IMR-90 (cell line): ENCODE measurements around the gene ASPRV1. TPM values are rescaled to one million over a fixed set of nuclear protein-coding genes. Genes with fewer than 3 reads are reported as not detected.

Source experiments
- ATAC-seq: fragments of 200-7000 bp; cut with Tn5 transposase; 2 replicates; pipeline ENCODE4 v1.9.1; 2020; ENCODE audit warnings: low read depth, mild to moderate bottlenecking, moderate library complexity
- BruUV-seq: library from RNA; stranded (reverse); fragments of 400-500 nt; replicated peaks from 2 replicates; lab custom pipeline; 2021; lab: Mats Ljungman, UMichigan
- CTCF ChIA-PET: fragments of 300-600 bp; formaldehyde crosslinking; extraction: SDS; loops from one replicate; lab custom pipeline; 2021; ENCODE audit warnings: antibody characterized with exemption; lab: Yijun Ruan, JAX
- POLR2A ChIA-PET: fragments of 300-600 bp; sonication (Branson Sonifier 250); formaldehyde crosslinking; loops from one replicate; lab custom pipeline; 2022; ENCODE audit warnings: antibody characterized with exemption; ENCODE audit not compliant: unreplicated experiment; lab: Charles Lee
- DNase-seq: peaks from one replicate; pipeline ENCODE4 v3.0.0; 2013
- H2AFZ ChIP-seq: replicated peaks from 2 replicates; pipeline ENCODE3; 2013; ENCODE audit warnings: low read length, mild to moderate bottlenecking; ENCODE audit not compliant: poor library complexity
- H2AK5ac ChIP-seq: 2 replicates; pipeline ENCODE4 v1.6.1; 2013; ENCODE audit warnings: low read depth, low read length, inconsistent platforms
- H2AK9ac ChIP-seq: replicated peaks from 2 replicates; pipeline ENCODE3; 2013; ENCODE audit warnings: mild to moderate bottlenecking, low read depth, low read length, moderate library complexity; ENCODE audit not compliant: poor library complexity
- H2BK120ac ChIP-seq: 2 replicates; pipeline ENCODE4 v1.6.1; 2013; ENCODE audit warnings: low read depth, low read length, inconsistent platforms
- H2BK15ac ChIP-seq: 3 replicates; pipeline ENCODE4 v1.6.1; 2013; ENCODE audit warnings: low read depth, low read length, inconsistent platforms
- H2BK20ac ChIP-seq: 2 replicates; pipeline ENCODE4 v1.6.1; 2013; ENCODE audit warnings: low read depth, mild to moderate bottlenecking, inconsistent platforms, low read length, moderate library complexity
- H2BK5ac ChIP-seq: 2 replicates; pipeline ENCODE4 v1.6.1; 2013; ENCODE audit warnings: mild to moderate bottlenecking, low read depth, low read length, inconsistent platforms; ENCODE audit not compliant: poor library complexity, severe bottlenecking
- H3K14ac ChIP-seq: replicated peaks from 2 replicates; pipeline ENCODE4 v1.6.1; 2013; ENCODE audit warnings: low read depth, low read length, inconsistent platforms
- H3K18ac ChIP-seq: 2 replicates; pipeline ENCODE4 v1.6.1; 2013; ENCODE audit warnings: low read depth, low read length, control low read depth
- H3K23ac ChIP-seq: 2 replicates; pipeline ENCODE4 v1.6.1; 2013; ENCODE audit warnings: low read depth, low read length, inconsistent platforms
- H3K27ac ChIP-seq: 2 replicates; pipeline ENCODE4 v1.5.1; 2013; ENCODE audit warnings: mild to moderate bottlenecking, control low read depth, low read length; ENCODE audit not compliant: insufficient read depth
- H3K27me3 ChIP-seq: 2 replicates; pipeline ENCODE4 v1.6.1; 2013; ENCODE audit warnings: low read length; ENCODE audit not compliant: control insufficient read depth, insufficient read depth
- H3K36me3 ChIP-seq: 2 replicates; pipeline ENCODE4 v1.6.1; 2013; ENCODE audit warnings: low read length, mixed read lengths; ENCODE audit not compliant: control insufficient read depth, insufficient read depth
- H3K4ac ChIP-seq: 2 replicates; pipeline ENCODE4 v1.6.1; 2013; ENCODE audit warnings: low read depth, low read length, inconsistent platforms
- H3K4me1 ChIP-seq: 2 replicates; pipeline ENCODE4 v1.6.1; 2013; ENCODE audit warnings: low read length, mixed read lengths; ENCODE audit not compliant: control insufficient read depth, insufficient read depth
- H3K4me2 ChIP-seq: 2 replicates; pipeline ENCODE4 v1.6.1; 2013; ENCODE audit warnings: low read depth, mild to moderate bottlenecking, control low read depth, low read length, moderate library complexity
- H3K4me3 ChIP-seq: 2 replicates; pipeline ENCODE4 v1.5.1; 2013; ENCODE audit warnings: low read depth, mild to moderate bottlenecking, control low read depth, low read length, moderate library complexity; ENCODE audit not compliant: insufficient read depth
- H3K56ac ChIP-seq: 2 replicates; pipeline ENCODE4 v1.6.1; 2013; ENCODE audit warnings: low read length, inconsistent platforms; ENCODE audit not compliant: insufficient read depth; ENCODE audit errors: extremely low read depth
- H3K79me1 ChIP-seq, 2 experiments: 2 replicates each; pipeline ENCODE4 v1.6.1; 2013; ENCODE audit warnings: low read length in 2 of 2, inconsistent platforms in 1 of 2, low read depth in 1 of 2
- H3K9ac ChIP-seq: 2 replicates; pipeline ENCODE4 v1.6.1; 2013; ENCODE audit warnings: low read depth, low read length, control low read depth
- H3K9me1 ChIP-seq: 2 replicates; pipeline ENCODE4 v1.6.1; 2013; ENCODE audit warnings: low read length, inconsistent platforms; ENCODE audit not compliant: insufficient read depth
- H3K9me3 ChIP-seq: 2 replicates; pipeline ENCODE4 v1.6.1; 2013; ENCODE audit warnings: low read length; ENCODE audit not compliant: control insufficient read depth, insufficient read depth
- H4K20me1 ChIP-seq: 2 replicates; pipeline ENCODE4 v1.6.1; 2013; ENCODE audit warnings: low read length, inconsistent platforms; ENCODE audit not compliant: insufficient read depth
- H4K5ac ChIP-seq: 2 replicates; pipeline ENCODE4 v1.6.1; 2013; ENCODE audit warnings: mild to moderate bottlenecking, low read depth, low read length, control low read depth
- H4K8ac ChIP-seq, 2 experiments: 2 replicates each; pipeline ENCODE4 v1.6.1; 2013; ENCODE audit warnings: low read depth in 2 of 2, low read length in 2 of 2, control low read depth in 1 of 2, inconsistent platforms in 1 of 2
- H4K91ac ChIP-seq: 2 replicates; pipeline ENCODE4 v1.6.1; 2013; ENCODE audit warnings: low read depth, low read length, inconsistent platforms; ENCODE audit not compliant: insufficient read depth
- BHLHE40 ChIP-seq: fragments of 150-350 bp; IDR thresholded peaks from 2 replicates; pipeline ENCODE4 v1.6.1; 2016; ENCODE audit warnings: mild to moderate bottlenecking, low read depth, low read length
- CEBPB ChIP-seq: IDR thresholded peaks from 2 replicates; pipeline ENCODE4 v1.6.1; 2012; ENCODE audit warnings: low read depth, low read length, improper control_type of control experiment
- FOS ChIP-seq: fragments of 150-350 bp; IDR thresholded peaks from 2 replicates; pipeline ENCODE4 v1.6.1; 2016; ENCODE audit warnings: low read depth, low read length
- MAFK ChIP-seq: IDR thresholded peaks from 2 replicates; pipeline ENCODE4 v1.6.1; 2012; ENCODE audit warnings: low read depth, low read length, improper control_type of control experiment
- RCOR1 ChIP-seq: IDR thresholded peaks from 2 replicates; pipeline ENCODE4 v1.6.1; 2012; ENCODE audit warnings: mild to moderate bottlenecking, low read length, improper control_type of control experiment; ENCODE audit not compliant: insufficient replicate concordance
- USF2 ChIP-seq: fragments of 150-350 bp; IDR thresholded peaks from 2 replicates; pipeline ENCODE4 v1.6.1; 2017; ENCODE audit warnings: mild to moderate bottlenecking, antibody characterized with exemption, low read length, low read depth
- WGBS, 2 experiments: methylation state at CpG; one replicate each; pipeline versions ENCODE4 v1.1.5 to v1.1.7; 2013; ENCODE audit warnings: missing lambda C conversion rate in 2 of 2; ENCODE audit not compliant: insufficient read length in 1 of 2; ENCODE audit errors: extremely low coverage in 2 of 2; 5-methylcytosine and 5-hydroxymethylcytosine counted together
- dilution Hi-C: fragments of 300-500 bp; cut with HindIII; formaldehyde crosslinking; loops from one replicate; pipeline ENCODE4 v1.14.3; 2018; ENCODE audit warnings: low sequenced_read_pairs; ENCODE audit not compliant: unreplicated experiment
- in situ Hi-C: fragments of 300-500 bp; cut with MboI; formaldehyde crosslinking; loops from 3 replicates; pipeline ENCODE4 v1.14.3; 2019; ENCODE audit warnings: low sequenced_read_pairs, inconsistent platforms, mixed read lengths
- intact Hi-C: fragments of 100-400 bp; cut with micrococcal nuclease; formaldehyde crosslinking; loops from 2 replicates; pipeline ENCODE4 v1.10.0; 2022
- polyA plus RNA-seq, 3 experiments: library from polyadenylated mRNA; depleted of rRNA; stranded (reverse); fragments of >200 nt; gene quantifications; 2 replicates each; pipeline ENCODE4 v1.2.3, GENCODE V29; 2012; ENCODE audit warnings: low replicate concordance in 1 of 3
- total RNA-seq: library from RNA; depleted of rRNA; stranded (reverse); fragments of >200 nt; gene quantifications from 2 replicates; pipeline ENCODE4 v1.2.3, GENCODE V29; 2012

The ASPRV1 gene
- total and polyA plus RNA-seq, 2 of the 4 experiments (the other 2 are of a cell fraction), result 0.14 to 0.18 TPM

DNA sequence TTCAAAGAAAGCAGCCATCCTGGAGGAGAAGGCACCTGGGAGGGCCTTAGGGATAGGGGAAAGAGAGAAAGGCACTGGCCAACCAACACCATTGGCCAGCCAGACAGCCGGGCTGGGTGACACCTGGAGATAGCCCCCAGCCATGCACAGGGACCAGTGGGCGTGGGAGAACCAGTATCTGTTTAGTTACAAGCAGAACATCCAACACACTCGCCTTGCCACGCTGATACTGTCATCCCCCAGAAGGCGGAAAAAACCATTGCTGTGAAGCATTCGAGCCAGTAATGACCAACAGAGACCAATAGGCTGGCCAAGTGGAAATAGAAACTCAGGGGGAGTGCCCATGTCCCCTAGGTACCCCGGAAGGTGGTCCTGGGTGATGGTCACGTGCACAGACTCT lies 15.5 kb downstream of the ASPRV1 start:
- no peak overlapping the region for H3K4me2 ChIP-seq
- H2BK5ac ChIP-seq, result peak overlapping the region; percentile 5
- no TSS peak for BruUV-seq
- intact Hi-C loops (no loop called here), dilution Hi-C loops (no loop called here), in situ Hi-C loops (no loop called here)
- no peaks in the 10 kb centered on the region for H3K79me1 ChIP-seq
- ATAC-seq (no peak), DNase-seq (no peak)
- peaks cover 8% of the 10 kb centered on the region for H3K4me1 ChIP-seq
- H3K27ac ChIP-seq, result no peak overlapping the region; the same call in 1 of the 2 replicates
- 88% methylated on average over 2 of the region's 8 CpGs; no CpG with 5 or more reads in 1 of the 2 experiments for WGBS, 2 experiments
- H2AK9ac ChIP-seq, result peak overlapping the region; percentile 75
- peak overlapping the region; percentile 64 for H3K14ac ChIP-seq
- peaks cover 20% of the 10 kb centered on the region for H3K9me1 ChIP-seq
- H4K20me1 ChIP-seq, result no peaks in the 10 kb centered on the region
- CTCF ChIA-PET, result interaction anchor here (1.0 to 1.2 kb wide), 2 partner anchors 9 to 221 kb away, joined by 3 read pairs; no protein-coding TSS in a partner anchor
- POLR2A ChIA-PET, result no interaction called here
- 0 out of 2 replicates have a peak overlapping the region, but pooled peaks have one; percentile 34 for H3K23ac ChIP-seq
- no peak overlapping the region for H3K18ac ChIP-seq
- H4K5ac ChIP-seq, result no peak overlapping the region
- no peaks in the 10 kb centered on the region for H3K9me3 ChIP-seq
- no peak overlapping the region for H3K56ac ChIP-seq
- no peak overlapping the region for H3K4me3 ChIP-seq
- H2BK120ac ChIP-seq, result peak overlapping the region; percentile 71
- H3K9ac ChIP-seq, result no peak overlapping the region
- no peak for TF ChIP-seq USF2
- no peak for TF ChIP-seq BHLHE40
- no peak for TF ChIP-seq MAFK
- TF ChIP-seq FOS, result no peak
- TF ChIP-seq RCOR1, result no peak
- no peak for TF ChIP-seq CEBPB
- H2AK5ac ChIP-seq, result peak overlapping the region; percentile 93
- H2AFZ ChIP-seq, result peak overlapping the region; percentile 64
- peak overlapping the region; percentile 70 for H2BK15ac ChIP-seq
- peak overlapping the region; percentile 67 for H2BK20ac ChIP-seq
- peak overlapping the region in 1 of 2 experiments; percentile 26; a peak in 2 of 4 replicates for H4K8ac ChIP-seq
- no peaks in the 10 kb centered on the region for H3K27me3 ChIP-seq
- peak overlapping the region; percentile 66 for H4K91ac ChIP-seq
- H3K36me3 ChIP-seq, result peaks cover 7% of the 10 kb centered on the region
- peak overlapping the region; percentile 35 for H3K4ac ChIP-seq
